Ovary (tissue), 1 donor: ENCODE measurements around the gene SLC39A2.

Experiments used
- EP300 ChIP-seq: sonication (generic); formaldehyde crosslinking; IDR thresholded peaks from one replicate; pipeline ENCODE4 v1.6.1; 2017; ENCODE audit warnings: antibody characterized with exemption
- POLR2A ChIP-seq: fragments of 450-650 bp; IDR thresholded peaks from one replicate; pipeline ENCODE4 v1.6.1; 2017; ENCODE audit warnings: antibody characterized with exemption, mild to moderate bottlenecking, moderate library complexity

- TF ChIP-seq POLR2A = no peak
- no peak for TF ChIP-seq EP300
Measured at GRCh38 chr14:20970647-20970982, 28.5 kb upstream of the SLC39A2 start.
